NCI-H2227 (cell line): ENCODE measurements around the gene OR52E2.
"Not testable (repeated sequence)": the region's sequence is repeated elsewhere in the genome, so short reads cannot be mapped to it uniquely, and the experiment has no call there.

Experiments used
- DNase-seq: peaks from one replicate; lab custom pipeline; 2025; ENCODE audit not compliant: unreplicated experiment; lab: John Stamatoyannopoulos, UW

OR52E2 gene

GRCh38 chr11:5059391-5059790 is at the start of gene OR52E2:
TSS of gene OR52E2 (minus strand) at chr11:5059627. CDS start at chr11:5059627, 0 bp downstream.
- DNase-seq: no peak

DNA sequence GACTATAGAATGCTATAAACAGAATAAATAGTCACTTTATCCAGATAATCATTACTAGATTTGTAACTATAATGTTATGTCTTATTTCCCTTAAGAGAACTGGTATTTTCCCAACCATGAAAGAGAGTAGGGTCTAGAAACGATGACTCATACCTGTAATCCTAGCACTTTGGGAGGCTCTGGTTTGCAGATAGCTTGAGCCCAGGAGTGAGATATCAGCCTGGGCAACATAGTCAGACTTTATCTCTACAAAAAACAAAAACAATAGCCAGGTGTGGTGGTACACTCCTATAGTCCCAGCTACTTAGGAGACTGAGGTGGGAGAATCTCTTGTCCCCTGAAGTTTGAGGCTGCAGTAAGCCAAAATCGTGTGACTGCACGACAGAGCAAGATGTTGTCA is 47.9 kb upstream of the OR52E2 start:
- no peak for DNase-seq

DNA sequence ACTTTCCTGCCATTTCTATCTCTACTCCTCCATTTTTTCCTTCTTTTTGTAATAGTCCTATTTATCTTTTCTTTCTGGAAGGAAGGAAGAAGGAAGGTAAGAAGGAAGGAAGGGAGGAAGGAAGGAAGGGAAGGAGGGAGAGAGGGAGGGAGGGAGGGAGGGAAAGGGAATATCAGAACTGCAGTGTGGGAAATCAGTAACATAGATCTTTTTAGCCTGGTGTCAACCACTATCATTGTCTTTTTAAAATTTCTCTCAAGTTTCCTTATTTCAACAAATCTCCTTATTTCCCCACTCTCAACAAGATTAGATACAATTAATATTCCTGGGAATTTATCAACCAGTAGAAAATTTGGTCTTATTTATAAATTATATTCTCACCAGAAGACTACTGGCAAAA is 43.6 kb upstream of the OR52E2 start:
- DNase-seq: no peak

- no peak for DNase-seq
Observed at GRCh38 chr11:5102246-5102645, 42.8 kb upstream of the OR52E2 start.

GRCh38 chr11:5096011-5096410 is 36.6 kb upstream of the OR52E2 start:
- DNase-seq: no peak

DNA sequence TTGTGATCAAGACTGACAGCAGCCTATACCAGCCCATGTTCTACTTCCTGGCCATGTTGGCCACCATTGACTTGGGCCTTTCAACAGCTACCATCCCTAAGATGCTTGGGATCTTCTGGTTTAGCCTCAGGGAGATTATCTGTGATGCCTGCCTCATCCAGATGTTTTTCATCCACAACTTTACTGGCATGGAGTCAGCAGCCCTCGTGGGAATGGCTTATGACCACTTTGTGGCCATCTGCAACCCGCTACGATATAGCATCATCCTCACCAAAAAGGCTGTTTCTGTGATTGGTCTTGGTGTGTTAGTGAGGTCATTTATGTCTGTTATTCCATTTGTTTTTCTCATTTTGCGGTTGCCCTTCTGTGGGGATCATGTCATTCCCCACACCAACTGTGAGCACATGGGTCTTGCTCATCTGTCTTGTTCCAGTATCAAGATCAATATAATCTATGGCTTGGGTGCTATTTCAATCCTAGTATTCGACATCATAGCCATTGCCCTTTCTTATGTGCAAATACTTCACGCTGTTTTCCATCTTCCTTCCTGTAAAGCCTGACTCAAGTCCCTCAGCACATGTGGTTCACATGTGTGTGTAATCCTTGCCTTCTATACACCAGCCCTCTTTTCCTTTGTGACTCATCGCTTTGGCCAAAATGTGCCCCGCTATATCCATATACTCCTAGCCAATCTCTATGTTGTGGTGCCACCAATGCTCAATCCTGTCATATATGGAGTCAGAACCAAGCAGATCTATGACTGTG is 33.6 kb upstream of the OR52E2 start:
- no peak for DNase-seq

DNA sequence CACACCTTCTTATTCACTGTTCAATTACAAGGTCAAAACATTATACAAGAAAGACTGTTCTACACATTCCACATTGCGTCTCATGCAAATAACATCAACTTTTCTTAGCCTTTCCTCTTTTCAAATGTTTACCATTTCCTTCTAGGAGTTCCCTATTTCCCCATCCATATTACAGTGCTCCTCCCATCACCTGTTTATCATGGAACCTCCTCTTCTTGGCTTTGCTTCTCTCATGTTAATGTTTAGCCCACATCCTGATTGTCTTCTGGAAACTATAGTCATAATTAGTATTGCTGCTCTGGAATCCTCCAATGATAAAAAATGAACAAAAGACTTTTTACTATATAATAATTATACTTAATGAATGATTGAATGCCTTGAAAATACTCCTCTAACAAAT is 31.2 kb upstream of the OR52E2 start:
- no peak for DNase-seq

GRCh38 chr11:5088556-5088955 is 29.1 kb upstream of the OR52E2 start:
- DNase-seq: no peak

GRCh38 chr11:5083602-5084001 is 24.2 kb upstream of the OR52E2 start:
- DNase-seq: no peak

GRCh38 chr11:5081405-5081804 is 22.0 kb upstream of the OR52E2 start:
- DNase-seq: no peak

- no peak for DNase-seq
Observed at GRCh38 chr11:5071799-5072198, 12.4 kb upstream of the OR52E2 start.

GRCh38 chr11:5069272-5069671 is 9.8 kb upstream of the OR52E2 start, which contains the start of gene OR52E1:
TSS of gene OR52E1 (plus strand) at chr11:5069572.
- no peak for DNase-seq

- DNase-seq: no peak
Observed at GRCh38 chr11:5065027-5065426, 5.6 kb upstream of the OR52E2 start.

DNA sequence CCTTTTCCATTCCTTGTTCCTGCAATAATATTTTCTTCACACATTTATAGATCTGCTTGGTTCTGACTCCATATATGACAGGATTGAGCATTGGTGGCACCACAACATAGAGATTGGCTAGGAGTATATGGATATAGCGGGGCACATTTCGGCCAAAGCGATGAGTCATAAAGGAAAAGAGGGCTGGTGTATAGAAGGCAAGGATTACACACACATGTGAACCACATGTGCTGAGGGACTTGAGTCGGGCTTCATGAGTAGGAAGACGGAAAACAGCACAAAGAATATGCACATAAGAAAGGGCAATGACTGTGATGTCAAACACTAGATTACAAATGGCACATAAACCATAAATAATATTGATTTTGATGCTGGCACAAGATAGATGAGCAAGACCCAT is 748 bp downstream of the OR52E2 start:
- not testable (repeated sequence) for DNase-seq

- DNase-seq: no peak
Observed at GRCh38 chr11:5046754-5047330, 12.6 kb downstream of the OR52E2 start.

DNA sequence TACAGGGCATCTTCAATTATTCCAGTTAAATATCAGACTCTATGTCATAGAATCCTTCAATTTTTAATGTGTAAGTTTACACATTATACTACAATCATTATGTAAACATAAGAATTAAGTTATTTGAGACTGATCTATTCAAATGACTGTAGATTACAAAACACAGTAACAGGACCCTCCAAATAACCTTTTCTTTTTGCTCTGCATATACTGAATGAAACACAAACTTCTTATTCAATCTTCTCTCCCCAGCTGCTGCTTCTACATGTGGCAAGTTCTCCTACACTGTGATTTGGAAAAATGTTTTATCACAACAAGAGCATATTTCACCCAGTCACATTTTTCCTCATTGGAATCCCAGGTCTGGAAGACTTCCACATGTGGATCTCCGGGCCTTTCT is 13.2 kb downstream of the OR52E2 start, which contains the start of gene OR52J3:
OR52J3 (plus strand) TSS at position 301 of the 400 bp plus-strand sequence; CDS start at position 301, 0 bp downstream.
- DNase-seq: no peak

DNA sequence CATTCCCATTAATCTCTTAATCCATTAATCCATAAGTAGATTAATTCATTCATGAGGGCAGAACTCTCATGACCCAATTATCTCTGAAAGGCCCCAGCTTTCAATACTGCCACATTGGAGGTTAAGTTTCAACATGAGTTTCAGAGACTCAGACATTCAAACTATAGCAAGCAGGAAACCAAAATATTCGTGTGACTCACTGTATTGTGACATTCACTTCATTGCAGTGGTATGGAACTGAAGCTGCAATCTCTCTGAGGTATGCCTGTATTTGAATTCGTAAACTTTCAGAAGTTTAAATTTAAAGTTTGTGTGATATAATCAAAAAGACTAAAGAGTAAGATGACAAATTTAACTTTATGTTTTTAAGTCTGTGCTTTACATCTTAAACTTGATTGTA is 16.0 kb downstream of the OR52E2 start:
- no peak for DNase-seq

DNA sequence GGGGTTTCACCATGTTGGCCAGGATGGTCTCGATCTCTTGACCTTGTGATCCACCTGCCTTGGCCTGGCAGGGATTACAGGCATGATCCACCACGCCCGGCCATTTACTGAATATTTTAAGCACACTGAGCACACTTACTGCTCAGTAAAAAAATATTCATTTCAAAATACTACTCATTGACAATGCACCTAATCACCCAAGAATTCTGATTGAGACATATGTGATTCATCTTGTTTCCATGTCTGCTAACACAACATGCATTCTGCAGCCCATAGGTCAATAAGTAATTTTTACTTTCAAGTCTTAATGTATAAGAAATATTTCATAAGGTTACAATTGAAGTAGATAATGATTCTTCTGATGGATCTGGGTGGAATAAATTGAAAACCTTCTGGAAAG is 17.3 kb downstream of the OR52E2 start:
- no peak for DNase-seq

GRCh38 chr11:5040876-5041275 is 18.6 kb downstream of the OR52E2 start:
- no peak for DNase-seq

- DNase-seq: no peak
Observed at GRCh38 chr11:5038341-5038740, 21.1 kb downstream of the OR52E2 start.

- DNase-seq: no peak
Observed at GRCh38 chr11:5037926-5038325, 21.5 kb downstream of the OR52E2 start.

DNA sequence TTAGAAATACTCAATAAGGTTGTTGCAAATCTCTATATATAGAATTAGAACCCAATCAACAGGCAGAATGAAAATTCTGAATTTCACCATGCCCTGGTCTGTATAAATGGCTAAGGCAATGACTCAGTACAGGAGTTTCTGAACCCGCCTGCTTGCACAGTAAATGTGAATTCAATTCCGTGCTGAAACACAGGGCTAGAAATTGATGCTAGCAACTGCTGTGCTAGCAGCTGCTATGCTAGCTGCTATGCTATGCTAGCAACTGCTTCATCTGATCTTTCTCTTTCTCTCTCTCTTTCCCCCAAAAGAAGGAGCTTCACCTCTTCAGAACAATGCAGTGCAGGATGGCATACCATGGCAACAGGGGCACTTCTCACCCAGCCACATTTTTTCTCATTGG is 22.8 kb downstream of the OR52E2 start:
- DNase-seq: no peak

DNA sequence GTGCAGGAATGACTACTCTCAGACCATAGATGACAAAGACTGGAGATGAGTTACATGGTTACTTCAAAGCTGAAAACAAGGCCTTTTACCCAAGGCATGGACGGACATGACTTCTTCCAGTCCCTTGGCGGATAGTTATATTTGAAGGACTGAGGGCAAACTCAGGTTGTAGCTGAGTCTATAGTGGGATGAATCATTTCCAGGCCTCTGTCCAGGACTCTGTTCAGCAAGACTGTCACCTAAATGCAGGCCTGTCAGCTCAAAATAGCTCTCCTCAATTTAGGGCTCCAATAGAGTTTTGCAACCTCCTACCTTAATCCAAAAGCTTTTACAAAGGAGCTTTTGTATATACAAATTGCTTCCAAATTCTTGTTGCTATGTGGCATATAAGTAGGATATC is 37.4 kb downstream of the OR52E2 start:
- DNase-seq: no peak
